MM.1S (cell line): Measurements from ENCODE around the gene COL25A1.

ENCODE experiments used
- DNase-seq: peaks from one replicate; pipeline ENCODE4 v3.0.0-alpha.2; 2015
- H2AFZ ChIP-seq: fragments of 300-600 bp; sonication (generic); 2 replicates; pipeline ENCODE4 v1.6.0; 2016; ENCODE audit warnings: antibody characterized with exemption, low read length
- H3F3A ChIP-seq: fragments of 300-600 bp; sonication (generic); 2 replicates; pipeline ENCODE4 v1.6.1; 2016; ENCODE audit warnings: mild to moderate bottlenecking, antibody characterized with exemption, low read length, moderate library complexity, mixed read lengths; ENCODE audit not compliant: insufficient read depth
- H3K27ac ChIP-seq: fragments of 300-600 bp; sonication (generic); 2 replicates; pipeline ENCODE4 v1.5.1; 2016; ENCODE audit warnings: mild to moderate bottlenecking, low read length
- H3K27me3 ChIP-seq: fragments of 300-600 bp; sonication (generic); replicated peaks from 2 replicates; pipeline ENCODE4 v1.6.0; 2016; ENCODE audit warnings: low read length; ENCODE audit not compliant: insufficient read depth
- H3K36me3 ChIP-seq: fragments of 300-600 bp; sonication (generic); replicated peaks from 2 replicates; pipeline ENCODE4 v1.6.1; 2016; ENCODE audit warnings: mild to moderate bottlenecking, low read length, mixed read lengths; ENCODE audit not compliant: insufficient read depth
- H3K4me1 ChIP-seq: fragments of 300-600 bp; sonication (generic); 2 replicates; pipeline ENCODE4 v1.6.1; 2016; ENCODE audit warnings: low read length, mixed read lengths
- H3K4me2 ChIP-seq: fragments of 300-600 bp; sonication (generic); 2 replicates; pipeline ENCODE4 v1.6.0; 2016; ENCODE audit warnings: low read depth, low read length
- H3K4me3 ChIP-seq: fragments of 300-600 bp; sonication (generic); 2 replicates; pipeline ENCODE4 v1.5.1; 2016; ENCODE audit warnings: low read length, mixed read lengths
- H3K79me2 ChIP-seq: fragments of 300-600 bp; sonication (generic); 2 replicates; pipeline ENCODE4 v1.6.1; 2016; ENCODE audit warnings: mixed run types, low read length, mixed read lengths
- H3K9ac ChIP-seq: fragments of 300-600 bp; sonication (generic); 2 replicates; pipeline ENCODE4 v1.6.1; 2016; ENCODE audit warnings: low read length, mixed read lengths
- H3K9me2 ChIP-seq: fragments of 300-600 bp; sonication (generic); replicated peaks from 2 replicates; pipeline ENCODE4 v1.6.1; 2016; ENCODE audit warnings: mild to moderate bottlenecking, low read length, mixed read lengths; ENCODE audit not compliant: insufficient read depth
- H3K9me3 ChIP-seq: fragments of 300-600 bp; sonication (generic); replicated peaks from 2 replicates; pipeline ENCODE4 v1.6.1; 2016; ENCODE audit warnings: mild to moderate bottlenecking, low read length, mixed read lengths; ENCODE audit not compliant: insufficient read depth
- H4K20me1 ChIP-seq: fragments of 300-600 bp; sonication (generic); 2 replicates; pipeline ENCODE4 v1.6.1; 2016; ENCODE audit warnings: mild to moderate bottlenecking, low read length, moderate library complexity, mixed read lengths; ENCODE audit not compliant: insufficient read depth
- EZH2 ChIP-seq: fragments of 300-600 bp; sonication (generic); optimal IDR thresholded peaks from 2 replicates; pipeline ENCODE3; 2017; ENCODE audit warnings: low read depth, mild to moderate bottlenecking, antibody characterized with exemption, low read length, mixed read lengths
- EZH2phosphoT487 ChIP-seq: fragments of 300-600 bp; sonication (generic); IDR thresholded peaks from 2 replicates; pipeline ENCODE4 v1.6.1; 2018; ENCODE audit warnings: antibody characterized with exemption, low read length
- TF ChIP-seq, protein P1 (sequence below): fragments of 300-600 bp; sonication (generic); IDR thresholded peaks from 2 replicates; pipeline ENCODE4 v1.5.1; 2016; ENCODE audit warnings: antibody characterized with exemption, low read length, mixed read lengths

Gene COL25A1

DNA sequence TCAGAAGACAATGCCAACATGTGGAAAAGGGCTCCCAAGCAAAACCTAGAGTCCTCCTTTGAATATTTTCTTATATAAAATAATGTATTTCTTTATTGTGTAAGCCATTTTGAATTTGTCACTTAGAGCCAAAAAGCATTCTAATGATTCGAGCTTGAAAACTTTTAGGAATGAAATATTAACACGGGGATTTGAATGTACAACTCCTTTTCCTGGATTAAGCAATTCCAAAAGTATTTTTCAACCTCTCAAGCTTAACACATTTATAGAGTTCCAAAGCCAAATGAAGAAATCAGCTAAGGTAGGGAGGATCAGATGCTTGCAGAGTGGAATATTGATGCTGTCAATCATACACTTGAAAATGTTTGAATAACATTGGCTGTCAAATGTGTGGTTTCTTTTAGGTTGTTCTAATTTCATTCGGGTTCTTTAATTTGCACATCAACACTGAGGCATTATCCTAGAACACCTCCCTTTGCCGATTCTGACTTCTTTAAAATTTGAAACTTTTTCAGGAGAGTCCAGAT lies 472.4 kb downstream of the COL25A1 start:
- Histone ChIP-seq H2AFZ (peak overlapping the region; percentile 36; the same call in 1 of the 2 replicates), H3K9me3 (no peaks in the 10 kb centered on the region), H3K4me3 (peak overlapping the region; percentile 21), H4K20me1 (no peaks in the 10 kb centered on the region), H3K36me3 (no peaks in the 10 kb centered on the region), H3K9me2 (no peaks in the 10 kb centered on the region), H3K27ac (peak overlapping the region; percentile 73; the same call in 1 of the 2 replicates), H3F3A (peaks cover 15% of the 10 kb centered on the region), H3K79me2 (no peaks in the 10 kb centered on the region), H3K4me1 (peaks cover 31% of the 10 kb centered on the region), H3K27me3 (no peaks in the 10 kb centered on the region), H3K4me2 (peak overlapping the region; percentile 66), H3K9ac (peak overlapping the region; percentile 7; the same call in 1 of the 2 replicates)
- TF ChIP-seq EZH2 (no peak), EZH2phosphoT487 (no peak)
- TF ChIP-seq, protein P1, sequence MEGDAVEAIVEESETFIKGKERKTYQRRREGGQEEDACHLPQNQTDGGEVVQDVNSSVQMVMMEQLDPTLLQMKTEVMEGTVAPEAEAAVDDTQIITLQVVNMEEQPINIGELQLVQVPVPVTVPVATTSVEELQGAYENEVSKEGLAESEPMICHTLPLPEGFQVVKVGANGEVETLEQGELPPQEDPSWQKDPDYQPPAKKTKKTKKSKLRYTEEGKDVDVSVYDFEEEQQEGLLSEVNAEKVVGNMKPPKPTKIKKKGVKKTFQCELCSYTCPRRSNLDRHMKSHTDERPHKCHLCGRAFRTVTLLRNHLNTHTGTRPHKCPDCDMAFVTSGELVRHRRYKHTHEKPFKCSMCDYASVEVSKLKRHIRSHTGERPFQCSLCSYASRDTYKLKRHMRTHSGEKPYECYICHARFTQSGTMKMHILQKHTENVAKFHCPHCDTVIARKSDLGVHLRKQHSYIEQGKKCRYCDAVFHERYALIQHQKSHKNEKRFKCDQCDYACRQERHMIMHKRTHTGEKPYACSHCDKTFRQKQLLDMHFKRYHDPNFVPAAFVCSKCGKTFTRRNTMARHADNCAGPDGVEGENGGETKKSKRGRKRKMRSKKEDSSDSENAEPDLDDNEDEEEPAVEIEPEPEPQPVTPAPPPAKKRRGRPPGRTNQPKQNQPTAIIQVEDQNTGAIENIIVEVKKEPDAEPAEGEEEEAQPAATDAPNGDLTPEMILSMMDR: no peak
- no peak for DNase-seq

DNA sequence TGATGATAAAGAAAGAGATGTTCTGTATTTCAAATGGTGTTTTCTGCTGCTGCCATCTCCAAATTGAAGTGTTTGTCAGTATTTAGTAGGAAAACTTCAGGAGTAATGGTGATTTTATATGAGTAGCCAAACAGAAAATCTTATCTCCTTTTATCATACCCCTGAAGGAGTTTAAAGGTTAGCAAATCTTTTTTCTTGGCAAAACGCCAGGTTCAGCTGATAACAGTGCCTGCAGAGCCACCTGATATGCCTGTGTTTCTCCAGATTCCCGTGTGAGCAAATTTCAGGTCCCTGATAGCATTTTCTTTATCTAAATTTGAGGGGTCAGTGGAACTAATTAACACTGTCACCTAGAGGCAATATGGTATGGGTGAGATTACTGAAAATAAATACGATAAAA lies 473.8 kb downstream of the COL25A1 start:
- H3K4me3 ChIP-seq: no peak overlapping the region
- no peak overlapping the region for H2AFZ ChIP-seq
- H3K27me3 ChIP-seq: no peaks in the 10 kb centered on the region
- H3K4me1 ChIP-seq: peaks cover 25% of the 10 kb centered on the region
- no peak overlapping the region for H3K27ac ChIP-seq
- peaks cover 14% of the 10 kb centered on the region for H3F3A ChIP-seq
- H3K9ac ChIP-seq: no peak overlapping the region
- H3K9me2 ChIP-seq: no peaks in the 10 kb centered on the region
- H3K79me2 ChIP-seq: no peaks in the 10 kb centered on the region
- H3K36me3 ChIP-seq: no peaks in the 10 kb centered on the region
- TF ChIP-seq EZH2phosphoT487: no peak
- no peak for TF ChIP-seq EZH2
- TF ChIP-seq, protein P1: no peak
- no peak overlapping the region for H3K4me2 ChIP-seq
- DNase-seq: no peak
- H3K9me3 ChIP-seq: no peaks in the 10 kb centered on the region
- H4K20me1 ChIP-seq: no peaks in the 10 kb centered on the region

DNA sequence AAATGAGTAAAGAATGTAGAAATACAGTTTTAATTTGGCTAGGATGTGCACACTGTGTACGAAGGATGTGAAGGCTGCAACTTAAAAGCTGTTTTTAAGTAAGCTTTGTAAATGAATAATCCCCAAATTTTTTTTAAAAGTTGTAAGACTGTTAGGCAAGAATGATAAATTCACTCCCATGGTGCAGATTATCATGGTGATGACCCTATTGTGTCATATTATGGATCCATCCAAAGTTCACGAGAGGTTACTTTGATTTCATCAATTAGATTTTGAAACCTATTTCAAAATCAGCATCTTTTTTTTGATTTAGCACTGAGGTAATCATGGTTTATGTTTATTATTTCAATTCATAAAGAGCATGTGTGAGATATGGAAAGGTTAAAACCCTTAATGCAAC lies 476.7 kb downstream of the COL25A1 start:
- H3K4me1 ChIP-seq: peaks cover 11% of the 10 kb centered on the region
- TF ChIP-seq EZH2phosphoT487 (no peak), EZH2 (no peak)
- TF ChIP-seq, protein P1: no peak
- no peaks in the 10 kb centered on the region for H4K20me1 ChIP-seq

More for the DNA sequence above, 476.7 kb downstream of the COL25A1 start:
- no peak overlapping the region for H3K27ac ChIP-seq
- no peak overlapping the region for H3K9ac ChIP-seq
- H3K4me3 ChIP-seq: no peak overlapping the region
- peaks cover 8% of the 10 kb centered on the region for H3F3A ChIP-seq
- H3K4me2 ChIP-seq: no peak overlapping the region
- no peaks in the 10 kb centered on the region for H3K9me2 ChIP-seq
- DNase-seq: no peak
- H3K36me3 ChIP-seq: no peaks in the 10 kb centered on the region
- no peak overlapping the region for H2AFZ ChIP-seq
- no peaks in the 10 kb centered on the region for H3K27me3 ChIP-seq
- no peaks in the 10 kb centered on the region for H3K9me3 ChIP-seq
- no peaks in the 10 kb centered on the region for H3K79me2 ChIP-seq
